IPS-18c (cell line): ENCODE data around the gene ISM2.
A peak's percentile ranks its signal among the peaks of the same experiment; 100 is the strongest.

Experiments
- H3K4me3 ChIP-seq: 2 replicates; pipeline ENCODE4 v1.7.0; 2013; ENCODE audit warnings: low read depth, mild to moderate bottlenecking, low read length, moderate library complexity; ENCODE audit not compliant: insufficient read depth
- H3K9me3 ChIP-seq: one replicate; pipeline ENCODE4 v1.6.1; 2013; ENCODE audit warnings: mild to moderate bottlenecking, low read length, moderate library complexity; ENCODE audit not compliant: control insufficient read depth, insufficient read depth

The ISM2 gene

GRCh38 chr14:77482422-77482821 is 16.2 kb downstream of the ISM2 start:
- no peak overlapping the region for H3K4me3 ChIP-seq

GRCh38 chr14:77478796-77479195 is 19.8 kb downstream of the ISM2 start:
- no peak overlapping the region for H3K4me3 ChIP-seq
- no peaks in the 10 kb centered on the region for H3K9me3 ChIP-seq

More at GRCh38 chr14:77482422-77482821, 16.2 kb downstream of the ISM2 start:
- H3K9me3 ChIP-seq, result no peaks in the 10 kb centered on the region

- H3K4me3 ChIP-seq, result no peak overlapping the region
- H3K9me3 ChIP-seq, result no peaks in the 10 kb centered on the region
Observed at GRCh38 chr14:77478029-77478428, 20.6 kb downstream of the ISM2 start.

- Histone ChIP-seq H3K4me3 (no peak overlapping the region), H3K9me3 (no peaks in the 10 kb centered on the region)
Observed at GRCh38 chr14:77475432-77476115, 23.0 kb downstream of the ISM2 start.

GRCh38 chr14:77474479-77475177 is 24.0 kb downstream of the ISM2 start:
- Histone ChIP-seq H3K4me3 (no peak overlapping the region), H3K9me3 (no peaks in the 10 kb centered on the region)

GRCh38 chr14:77473921-77474320 is 24.7 kb downstream of the ISM2 start:
- H3K4me3 ChIP-seq, result no peak overlapping the region
- H3K9me3 ChIP-seq, result no peaks in the 10 kb centered on the region

- Histone ChIP-seq H3K9me3 (no peaks in the 10 kb centered on the region), H3K4me3 (no peak overlapping the region)
Observed at GRCh38 chr14:77470224-77470870, 28.3 kb downstream of the ISM2 start.

- no peaks in the 10 kb centered on the region for H3K9me3 ChIP-seq
- H3K4me3 ChIP-seq, result no peak overlapping the region
Observed at GRCh38 chr14:77469539-77469938, 29.1 kb downstream of the ISM2 start.

- Histone ChIP-seq H3K9me3 (no peaks in the 10 kb centered on the region), H3K4me3 (no peak overlapping the region)
Observed at GRCh38 chr14:77469067-77469505, 29.5 kb downstream of the ISM2 start.

- H3K9me3 ChIP-seq, result no peaks in the 10 kb centered on the region
- H3K4me3 ChIP-seq, result no peak overlapping the region
Observed at GRCh38 chr14:77467801-77468200, 30.8 kb downstream of the ISM2 start.

GRCh38 chr14:77459072-77459723 is 39.4 kb downstream of the ISM2 start:
- Histone ChIP-seq H3K9me3 (no peaks in the 10 kb centered on the region), H3K4me3 (peak overlapping the region; percentile 67)

- Histone ChIP-seq H3K9me3 (no peaks in the 10 kb centered on the region), H3K4me3 (peak overlapping the region; percentile 67)
Observed at GRCh38 chr14:77458249-77458950, 40.2 kb downstream of the ISM2 start.

- H3K4me3 ChIP-seq, result peak within 1 kb of the TSS; percentile 67
- H3K9me3 ChIP-seq, result no peaks in the 10 kb centered on the region
Observed at GRCh38 chr14:77457522-77458248, 40.9 kb downstream of the ISM2 start, which contains the start of the genes AHSA1 and VIPAS39. Gene AHSA1 (plus strand): TSS chr14:77458093. CDS start chr14:77458190, 97 bp downstream. Gene VIPAS39 (minus strand): TSS chr14:77457601. CDS start chr14:77454102, 3,499 bp downstream.

GRCh38 chr14:77457115-77457521 is 41.5 kb downstream of the ISM2 start:
- Histone ChIP-seq H3K4me3 (peak overlapping the region; percentile 67), H3K9me3 (no peaks in the 10 kb centered on the region)

GRCh38 chr14:77455966-77456640 is 42.5 kb downstream of the ISM2 start:
- H3K9me3 ChIP-seq, result no peaks in the 10 kb centered on the region
- no peak overlapping the region for H3K4me3 ChIP-seq

GRCh38 chr14:77442196-77442595 is 56.4 kb downstream of the ISM2 start:
- H3K4me3 ChIP-seq, result no peak overlapping the region

More at GRCh38 chr14:77442196-77442595, 56.4 kb downstream of the ISM2 start:
- no peaks in the 10 kb centered on the region for H3K9me3 ChIP-seq
